NCI-H2227 (cell line): ENCODE measurements around the gene DSG1.
"Not testable (repeated sequence)": the region's sequence is repeated elsewhere in the genome, so short reads cannot be mapped to it uniquely, and the experiment has no call there.

Experiments
- DNase-seq: peaks from one replicate; lab custom pipeline; 2025; ENCODE audit not compliant: unreplicated experiment; lab: John Stamatoyannopoulos, UW

Gene DSG1

GRCh38 chr18:31343454-31343853 lies 25.5 kb downstream of the DSG1 start:
- no peak for DNase-seq

- not testable (repeated sequence) for DNase-seq
Observed at GRCh38 chr18:31353336-31353735, 35.4 kb downstream of the DSG1 start.

GRCh38 chr18:31354990-31355389 lies 37.0 kb downstream of the DSG1 start:
- DNase-seq: no peak

DNA sequence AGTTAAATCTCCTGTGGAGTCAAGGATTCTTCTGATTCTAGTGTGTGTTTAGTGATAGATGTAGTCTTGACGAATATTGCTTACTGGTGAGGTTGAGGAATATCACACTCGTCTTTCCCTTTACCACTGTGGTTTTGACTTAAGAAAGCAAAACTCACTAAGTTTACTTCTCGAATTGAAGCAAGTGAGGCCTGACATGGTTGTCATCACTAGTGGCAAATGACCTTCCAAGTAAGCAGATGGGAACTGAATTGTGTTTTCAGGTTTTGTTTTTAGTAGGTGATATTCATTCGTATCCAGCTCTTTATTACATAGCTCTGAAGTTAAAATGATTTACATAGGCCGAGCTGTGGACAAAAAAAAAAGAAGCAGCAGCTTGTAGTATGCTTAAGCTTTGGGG lies 38.1 kb downstream of the DSG1 start:
- DNase-seq: no peak

DNA sequence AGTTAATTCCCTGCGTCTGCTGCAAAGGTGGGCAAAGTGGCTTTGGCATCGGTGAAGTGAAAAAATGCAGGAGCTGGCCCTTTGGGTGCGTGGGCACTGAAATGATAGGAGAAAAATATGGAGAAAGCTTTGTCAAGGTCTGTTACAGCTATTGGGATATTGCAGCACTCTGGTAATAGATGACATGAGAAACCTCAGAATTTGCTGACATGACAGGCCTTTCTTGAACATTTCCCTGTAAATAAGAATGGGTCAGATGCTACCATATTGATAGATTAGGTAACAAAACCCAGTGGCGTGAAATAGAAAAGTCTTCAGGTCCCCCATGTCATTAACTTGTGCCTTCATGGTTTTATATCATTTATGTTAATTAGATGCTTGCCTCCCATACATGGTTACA lies 46.2 kb downstream of the DSG1 start:
- no peak for DNase-seq

GRCh38 chr18:31369478-31369877 lies 51.5 kb downstream of the DSG1 start:
- no peak for DNase-seq

GRCh38 chr18:31371989-31372388 lies 54.0 kb downstream of the DSG1 start:
- no peak for DNase-seq

DNA sequence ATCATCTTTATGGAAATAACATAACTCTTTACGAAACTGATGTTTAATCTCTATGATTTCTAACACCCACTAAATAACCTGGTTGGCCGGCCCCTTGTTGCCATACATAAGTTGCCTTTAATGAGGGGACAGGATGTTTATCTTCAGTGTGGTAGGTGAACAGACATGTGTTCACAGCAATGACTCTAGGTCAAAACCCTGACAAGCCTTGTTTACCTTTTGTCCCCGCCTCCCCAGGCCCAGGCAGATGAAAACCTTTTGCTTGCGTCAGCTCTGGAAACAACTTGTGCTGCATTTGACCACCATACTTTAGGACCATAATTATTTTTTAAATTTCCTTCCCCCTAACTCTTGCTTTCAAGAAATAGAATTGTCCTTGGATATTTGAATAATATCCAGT lies 55.7 kb downstream of the DSG1 start:
- DNase-seq: no peak

DNA sequence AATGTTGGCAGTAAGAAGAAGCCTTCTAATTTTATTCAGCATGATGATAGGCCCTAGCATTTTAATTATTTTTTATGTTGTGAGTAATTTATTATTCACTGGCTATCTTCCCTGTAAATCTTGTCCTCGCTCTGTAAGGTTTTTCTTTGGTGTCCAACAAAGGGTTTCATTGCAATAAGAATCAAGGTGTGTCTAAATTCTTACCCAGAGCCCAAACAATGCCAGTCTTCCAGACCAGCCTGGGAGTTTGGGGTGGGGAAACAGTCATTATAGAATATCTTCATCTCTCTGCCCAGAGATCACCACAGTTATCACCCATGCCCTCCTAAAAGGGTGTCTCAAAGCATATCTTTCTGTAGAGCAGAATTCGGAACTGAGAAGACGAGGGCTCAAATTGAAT lies 58.5 kb downstream of the DSG1 start, which contains the start of gene DSG4:
TSS of gene DSG4 (plus strand) at position 301 of the 400 bp plus-strand sequence. CDS start 135 bp downstream, outside the sequence.
- no peak for DNase-seq

DNA sequence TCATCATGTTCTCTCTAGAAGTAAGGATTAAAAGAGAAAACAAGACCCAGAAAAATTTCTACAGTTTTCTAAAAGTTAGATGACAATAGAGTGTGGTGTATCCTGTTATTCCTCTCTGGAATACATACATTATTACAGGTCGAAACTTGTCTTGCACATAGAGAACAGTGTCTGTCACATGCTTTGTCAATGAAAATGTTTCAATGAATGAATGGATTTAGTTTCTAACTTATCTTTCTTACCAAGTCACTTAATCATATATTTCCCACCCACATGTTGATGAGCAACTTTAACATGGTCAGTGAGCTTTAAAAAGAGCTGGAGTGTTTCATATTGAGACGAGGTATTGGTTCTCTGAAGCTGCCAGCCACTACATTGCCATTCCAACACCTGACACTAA lies 63.0 kb downstream of the DSG1 start:
- DNase-seq: no peak

- DNase-seq: no peak
Observed at GRCh38 chr18:31382107-31382506, 64.1 kb downstream of the DSG1 start.

GRCh38 chr18:31386741-31387140 lies 68.8 kb downstream of the DSG1 start:
- no peak for DNase-seq

DNA sequence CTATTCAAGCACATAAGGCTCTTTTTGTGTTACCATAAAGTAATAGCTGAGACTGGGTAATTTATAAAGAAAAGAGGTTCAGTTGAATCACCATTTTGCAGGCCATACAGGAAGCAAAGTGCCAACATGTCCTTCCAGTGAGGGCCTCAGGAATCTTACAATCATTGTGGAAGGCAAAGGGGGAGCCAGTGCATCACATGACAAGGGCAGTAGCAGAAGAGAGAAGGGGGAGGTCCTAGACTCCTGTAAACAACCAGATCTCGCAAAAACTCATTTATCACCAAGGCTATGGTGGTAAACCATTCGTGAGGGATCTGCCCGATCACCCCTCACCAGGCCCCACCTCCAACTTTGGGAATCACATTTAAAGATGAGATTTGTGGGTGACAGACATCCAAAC lies 75.3 kb downstream of the DSG1 start:
- no peak for DNase-seq

- DNase-seq: no peak
Observed at GRCh38 chr18:31396796-31397612, 79.0 kb downstream of the DSG1 start.

- DNase-seq: no peak
Observed at GRCh38 chr18:31398191-31398590, 80.2 kb downstream of the DSG1 start.

GRCh38 chr18:31399306-31400032 lies 81.5 kb downstream of the DSG1 start:
- no peak for DNase-seq

GRCh38 chr18:31401156-31402025 lies 83.4 kb downstream of the DSG1 start:
- DNase-seq: no peak

- no peak for DNase-seq
Observed at GRCh38 chr18:31402026-31402373, 84.0 kb downstream of the DSG1 start.

- DNase-seq: no peak
Observed at GRCh38 chr18:31403409-31403808, 85.4 kb downstream of the DSG1 start.
